Effector CD8-positive, alpha-beta T cell (primary cell): ENCODE results near the gene TAF8.
A peak's percentile ranks its signal among the peaks of the same experiment; 100 is the strongest.

ENCODE experiments used
- DNase-seq: peaks from one replicate; lab custom pipeline; 2025; lab: John Stamatoyannopoulos, UW

TAF8 gene

GRCh38 chr6:42051268-42051653, 937 bp downstream of the TAF8 start:
- DNase-seq, result no peak

DNA sequence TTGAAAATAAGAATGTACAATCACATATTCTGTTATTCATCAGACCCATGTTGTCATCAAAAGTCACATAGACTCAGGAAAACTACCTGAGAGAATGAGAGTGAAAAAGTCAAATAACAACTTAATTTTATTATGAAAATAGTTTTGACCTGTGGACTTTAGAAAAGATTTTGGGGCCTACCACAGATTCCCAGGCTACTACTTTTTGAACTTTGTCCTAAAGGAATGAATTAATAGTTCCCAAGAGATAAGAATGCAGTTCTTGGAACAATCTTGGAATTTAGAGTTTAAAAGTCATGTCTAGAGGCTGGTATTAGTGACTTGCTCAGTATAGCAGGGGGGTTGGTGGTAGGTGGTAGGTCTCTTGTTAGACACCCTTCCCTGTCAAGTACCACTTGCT, 3.3 kb downstream of the TAF8 start:
- DNase-seq, result no peak

GRCh38 chr6:42059743-42060142, 9.4 kb downstream of the TAF8 start:
- no peak for DNase-seq

DNA sequence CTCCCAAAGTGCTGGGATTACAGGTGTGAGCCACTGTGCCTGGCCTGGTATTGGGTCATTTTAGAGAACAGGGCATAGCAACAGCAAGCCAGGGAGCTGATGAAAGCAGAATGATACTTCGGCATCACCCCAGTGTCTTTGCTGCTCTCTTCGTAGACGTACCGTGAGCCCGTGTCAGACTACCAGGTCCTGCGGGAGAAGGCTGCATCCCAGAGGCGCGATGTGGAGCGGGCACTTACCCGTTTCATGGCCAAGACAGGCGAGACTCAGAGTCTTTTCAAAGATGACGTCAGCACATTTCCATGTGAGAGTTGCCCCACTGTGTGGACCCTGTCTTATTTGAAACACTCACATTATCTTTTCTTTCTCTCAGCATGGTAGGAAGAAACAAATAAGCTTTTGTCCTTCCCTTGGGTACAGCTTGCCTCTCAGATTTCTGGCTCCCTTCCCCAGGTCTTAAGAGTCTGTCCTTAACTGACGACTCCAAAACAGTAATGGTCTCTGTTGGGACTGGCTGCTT, 15.9 kb downstream of the TAF8 start:
- no peak for DNase-seq

- no peak for DNase-seq
These were observed 17.8 kb downstream of the TAF8 start for GRCh38 chr6:42068173-42068572.

DNA sequence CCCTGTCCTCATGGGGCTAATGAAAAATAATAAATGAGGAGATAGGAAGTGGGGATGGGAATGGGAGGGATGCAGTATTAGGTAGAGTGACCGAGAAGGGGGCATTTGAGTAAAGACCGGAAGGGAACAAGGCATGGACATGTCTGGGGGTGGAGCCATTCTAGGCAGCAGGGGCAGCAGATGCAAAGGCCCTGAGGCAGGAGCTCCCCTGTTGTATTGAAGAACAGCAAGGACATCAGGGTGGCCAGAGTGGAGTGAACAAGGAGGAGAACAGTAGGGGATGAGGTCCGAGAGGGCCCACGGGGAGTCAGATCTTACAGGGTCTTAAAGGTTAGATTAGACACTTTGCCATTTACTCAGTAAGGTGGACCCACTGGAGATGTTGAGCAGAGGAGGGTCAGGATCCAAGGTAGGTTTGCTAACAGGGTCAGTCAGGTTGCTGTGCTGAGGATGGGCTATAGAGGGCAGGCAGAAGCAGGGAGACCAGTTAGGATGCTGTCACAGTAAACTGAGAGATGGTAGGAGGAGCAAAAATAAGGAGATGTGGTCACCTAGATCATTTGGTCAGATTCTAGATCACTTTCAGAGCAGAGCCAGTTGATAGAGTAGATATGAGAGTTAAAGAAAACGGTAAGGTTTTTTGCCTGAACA, 18.7 kb downstream of the TAF8 start:
- DNase-seq, result no peak

DNA sequence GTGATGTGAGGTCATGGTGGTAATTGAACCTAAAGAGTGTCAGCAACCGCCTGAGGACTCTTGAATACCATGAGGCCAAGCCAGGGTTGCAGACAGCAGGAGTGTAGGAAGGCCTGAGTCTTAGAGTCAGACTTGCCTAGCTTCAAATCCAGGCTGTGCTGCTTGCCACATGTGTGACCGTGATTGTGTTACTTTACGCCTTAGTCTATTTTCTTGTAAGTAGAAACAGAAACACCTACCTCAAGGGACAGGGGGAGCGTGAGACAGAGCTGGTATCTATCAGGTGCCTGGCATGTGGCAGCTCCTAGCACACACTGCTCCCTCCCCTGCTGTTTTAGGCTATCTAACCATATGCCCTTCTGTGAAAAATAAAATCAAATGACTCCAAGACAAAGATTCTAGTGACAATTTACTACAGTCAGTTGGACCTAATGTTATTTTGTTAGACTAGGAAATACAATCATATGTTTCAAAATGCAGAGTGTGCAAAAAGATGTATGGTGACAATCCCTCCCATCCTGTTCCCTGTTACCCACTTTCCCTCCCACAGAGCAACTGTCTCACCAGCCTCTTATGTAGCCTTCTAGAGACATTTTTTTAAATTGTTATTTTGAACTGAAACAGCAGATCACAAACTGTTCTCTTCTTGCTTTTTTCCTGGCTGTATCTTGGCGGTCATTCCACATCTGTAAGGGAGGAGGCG, 21.7 kb downstream of the TAF8 start:
- DNase-seq, result no peak

GRCh38 chr6:42073287-42073686, 23.0 kb downstream of the TAF8 start:
- DNase-seq, result no peak

DNA sequence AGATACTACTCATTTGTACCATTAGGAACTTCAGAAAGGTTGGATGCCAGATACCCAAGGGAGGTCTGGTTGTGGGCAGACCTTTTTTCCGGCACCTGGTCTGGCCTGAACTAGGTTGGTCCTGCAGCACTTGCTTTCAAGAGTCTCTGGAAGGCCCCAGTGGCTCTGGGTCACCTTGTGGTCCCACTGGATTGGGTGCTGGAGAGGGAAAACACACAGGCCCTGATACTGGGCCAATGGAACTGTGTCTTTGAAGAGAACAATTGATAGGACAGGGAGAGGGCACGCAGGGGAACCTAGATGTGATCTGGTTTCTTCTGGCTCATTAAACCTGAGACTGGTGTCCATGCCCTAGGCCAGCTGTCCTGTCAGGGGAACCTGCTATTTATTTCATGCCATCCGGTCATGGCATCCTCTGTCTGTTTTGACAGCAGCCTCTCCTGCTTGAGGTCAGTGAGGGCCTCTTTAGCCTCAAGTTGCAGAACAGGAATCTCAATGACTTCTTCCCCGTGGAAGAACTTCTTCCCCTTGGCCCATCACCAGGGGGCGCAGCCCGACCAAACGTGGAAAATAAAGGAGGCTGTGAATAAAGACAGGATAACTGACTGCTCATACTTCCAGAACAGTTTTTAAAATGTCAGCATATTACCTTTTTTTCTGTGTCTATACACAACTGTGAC, 25.0 kb downstream of the TAF8 start:
- peak; percentile 30 for DNase-seq

DNA sequence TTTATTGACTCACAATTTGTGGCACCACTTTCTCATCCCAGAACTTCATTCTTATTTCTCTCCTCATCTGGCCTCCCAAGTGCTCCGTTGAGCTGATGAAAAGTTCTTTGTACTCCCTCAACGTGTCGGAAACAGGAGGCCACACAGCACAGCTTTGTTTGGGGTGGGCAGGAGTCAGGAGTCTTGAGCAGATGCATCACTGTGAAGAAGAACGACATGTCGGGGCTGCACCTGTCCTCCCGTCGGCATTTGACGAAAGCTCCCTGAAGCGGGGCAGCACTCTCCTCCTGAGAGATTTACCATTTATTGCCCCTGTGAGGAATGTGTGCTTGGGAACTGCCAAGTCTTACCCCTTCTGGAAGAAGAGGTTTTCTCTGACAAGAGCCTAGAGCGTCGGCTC, 28.1 kb downstream of the TAF8 start:
- no peak for DNase-seq

GRCh38 chr6:42079941-42080464, 29.7 kb downstream of the TAF8 start:
- no peak for DNase-seq

DNA sequence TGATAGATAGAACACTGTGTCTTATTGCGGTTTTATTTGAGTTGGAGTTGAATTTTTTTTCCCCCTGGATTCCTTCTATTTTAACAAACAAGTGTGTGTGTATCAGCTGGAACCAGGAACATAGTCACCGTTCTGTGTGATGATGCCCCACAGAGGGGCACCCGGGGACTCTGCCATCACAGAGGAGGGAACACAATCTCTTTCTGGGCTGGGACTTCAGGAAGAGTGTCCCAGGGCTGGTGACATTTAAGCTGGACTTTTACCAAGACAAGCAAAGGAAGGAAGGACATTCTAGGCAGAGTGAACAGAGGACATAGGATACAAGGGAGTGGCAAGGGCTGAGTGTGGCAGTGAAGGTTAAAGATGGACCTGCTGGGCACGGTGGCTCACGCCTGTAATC, 33.2 kb downstream of the TAF8 start:
- DNase-seq, result no peak

DNA sequence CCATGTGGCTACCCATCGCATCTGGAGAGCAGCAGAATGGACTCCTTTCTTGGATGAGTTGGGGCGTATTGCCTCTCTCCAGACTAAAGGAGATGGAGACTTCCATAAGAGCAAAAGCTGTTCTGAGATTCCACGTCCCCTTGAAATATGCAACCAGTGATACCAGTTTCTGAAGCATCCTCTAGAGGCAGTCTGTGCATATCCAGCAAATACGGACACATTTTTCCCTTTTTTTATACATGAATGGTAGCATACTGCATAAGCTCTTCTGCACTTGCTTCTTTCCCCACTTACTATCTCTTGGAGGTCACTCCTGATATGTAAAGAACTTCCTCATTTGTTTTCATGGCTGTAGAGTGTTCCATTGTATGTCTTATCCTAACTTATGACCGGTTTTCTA, 34.6 kb downstream of the TAF8 start:
- DNase-seq, result no peak

GRCh38 chr6:42086046-42087035, 36.0 kb downstream of the TAF8 start:
- no peak for DNase-seq

DNA sequence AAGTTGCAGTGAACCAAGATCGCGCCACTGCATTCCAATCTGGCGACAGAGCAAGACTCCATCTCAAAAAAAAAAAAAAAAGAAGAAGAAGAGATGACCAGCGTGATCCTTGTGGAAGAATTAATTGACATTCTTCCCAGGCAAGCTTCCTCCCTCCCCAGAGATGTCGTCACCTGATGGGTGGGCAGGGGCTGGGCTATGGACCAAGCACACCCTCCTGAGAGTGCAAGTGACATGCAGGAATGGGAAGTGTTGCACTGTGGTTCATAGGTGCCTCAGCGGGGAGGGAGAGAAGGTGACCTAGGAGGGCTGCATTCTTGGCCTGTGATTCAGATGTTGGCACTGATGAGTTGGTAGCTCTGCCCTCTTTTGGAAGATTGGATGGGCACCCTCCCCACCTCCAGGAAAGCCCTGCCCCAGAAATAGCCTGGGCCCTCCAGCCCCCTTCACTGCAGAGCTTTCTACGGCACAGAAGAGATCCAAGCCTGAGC, 37.8 kb downstream of the TAF8 start:
- no peak for DNase-seq

DNA sequence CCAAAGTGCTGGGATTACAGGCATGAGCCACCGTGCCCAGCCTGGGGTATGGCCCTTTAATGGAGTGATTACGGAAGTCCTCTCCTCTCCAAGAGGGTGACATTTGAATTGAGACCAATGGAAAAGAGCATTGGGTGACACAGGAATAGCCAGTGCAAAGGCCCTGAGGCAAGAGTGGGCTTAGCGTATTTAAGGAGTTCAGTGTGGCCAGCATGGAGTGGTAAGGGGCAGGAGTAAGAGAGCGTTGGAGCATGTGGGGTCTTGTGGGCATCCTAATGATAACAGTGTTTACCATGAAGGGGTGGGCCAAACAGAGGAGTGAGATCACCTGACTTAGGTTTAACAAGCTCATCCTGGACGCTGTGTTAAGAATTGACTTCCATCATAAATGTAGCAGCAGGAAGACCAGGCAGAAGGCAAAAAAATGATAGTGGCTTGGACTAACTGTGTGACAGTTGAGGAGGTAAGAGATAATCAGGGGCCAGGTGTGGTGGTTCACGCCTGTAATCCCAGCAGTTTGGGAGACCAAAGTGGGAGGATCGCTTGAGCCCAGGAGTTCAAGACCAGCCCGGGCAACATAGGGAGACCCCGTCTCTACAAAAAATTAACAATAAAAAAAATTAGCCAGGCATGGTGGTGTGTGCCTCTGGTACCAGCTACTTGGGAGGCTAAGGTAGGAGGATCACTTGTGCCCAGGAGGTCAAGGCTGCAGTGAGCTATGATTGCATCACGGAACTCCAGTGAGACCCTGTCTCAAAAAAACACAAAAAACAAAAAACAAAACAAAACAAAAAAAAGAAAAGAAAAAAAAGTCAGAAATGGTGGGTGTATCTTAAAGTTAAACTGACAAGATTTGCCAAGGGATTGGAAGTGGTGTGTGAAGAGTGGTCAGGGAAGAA, 40.7 kb downstream of the TAF8 start:
- no peak for DNase-seq

DNA sequence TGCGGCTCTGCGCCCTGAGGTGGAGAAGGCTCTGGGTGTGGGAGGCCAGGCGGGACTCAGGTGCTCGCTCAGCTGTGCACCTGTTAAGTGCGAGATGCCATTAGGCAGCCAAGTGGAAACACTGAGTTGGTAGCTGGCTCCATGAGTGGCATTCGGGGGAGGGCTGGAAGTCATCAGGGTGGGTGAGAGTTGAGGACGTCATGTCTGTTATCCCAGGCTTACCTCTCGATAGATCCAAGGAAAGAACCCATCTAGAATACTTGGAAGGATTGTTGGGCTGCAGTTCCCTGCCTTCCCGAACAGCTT, 41.3 kb downstream of the TAF8 start:
- no peak for DNase-seq

DNA sequence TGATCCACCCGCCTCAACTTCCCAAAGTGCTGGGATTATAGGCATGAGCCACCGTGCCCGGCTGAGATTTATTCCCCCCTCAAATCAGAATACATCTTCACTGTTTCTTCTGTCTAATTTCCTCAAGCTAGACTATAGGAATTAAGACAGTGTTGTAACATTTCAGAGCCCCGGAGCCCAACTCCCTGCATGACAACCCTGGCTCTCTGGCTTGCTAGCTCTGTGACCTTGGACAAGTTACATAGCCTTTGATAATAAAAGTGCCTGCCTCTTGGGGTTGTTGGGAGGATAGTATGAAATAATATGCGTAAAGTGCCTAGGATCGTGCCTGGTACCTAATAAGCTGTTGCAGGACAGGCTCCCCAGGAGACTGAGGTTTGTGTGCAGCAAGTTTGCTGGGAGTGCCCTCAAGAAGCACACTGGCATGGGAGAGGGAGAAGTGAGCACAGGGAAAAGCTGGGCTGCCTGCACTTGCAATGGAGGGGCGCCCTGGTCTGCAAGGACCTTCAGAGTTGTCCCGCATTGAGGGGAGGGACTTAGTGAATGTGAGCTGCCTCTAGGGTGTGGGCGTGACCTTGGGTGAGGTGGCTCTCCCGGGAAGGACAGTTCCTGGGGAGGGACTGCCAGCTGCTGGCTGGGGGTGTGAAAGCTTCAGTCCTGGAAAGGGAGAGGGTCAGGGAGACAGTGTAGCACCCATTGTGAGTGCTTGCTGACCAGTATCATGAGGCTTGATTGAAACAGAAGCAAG, 43.4 kb downstream of the TAF8 start:
- DNase-seq, result no peak

DNA sequence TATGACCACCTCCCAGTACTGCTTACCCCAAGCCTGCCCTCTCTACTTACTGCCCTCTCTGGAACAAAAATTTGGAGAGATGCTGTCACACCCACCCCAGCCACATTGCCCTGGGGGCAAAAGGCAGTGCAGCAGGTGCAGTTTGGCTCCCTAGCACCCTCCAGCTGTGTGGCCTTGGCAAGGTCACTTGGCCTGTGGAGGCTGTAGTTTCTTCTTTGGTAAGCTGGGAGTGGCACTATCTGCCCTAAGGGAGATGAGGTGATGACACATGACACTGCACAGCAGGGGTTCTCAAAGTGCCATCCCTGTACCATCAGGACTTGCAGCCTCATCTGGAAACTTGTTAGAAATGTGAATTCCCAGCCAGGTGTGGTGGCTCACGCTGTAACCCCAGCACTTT, 44.8 kb downstream of the TAF8 start:
- DNase-seq, result no peak
